Dermis microvascular lymphatic vessel endothelial cell (primary cell): ENCODE results near the gene SPRED1. TPM values are rescaled to one million over a fixed set of nuclear protein-coding genes. Genes with fewer than 3 reads are reported as not detected.

ENCODE experiments used
- DNase-seq, 2 donors: peaks; one replicate each; pipeline versions ENCODE4 v3.0.0 to v3.0.0-alpha.2; 2010; ENCODE audit warnings: low read depth in 2 of 2
- total RNA-seq: library from RNA; depleted of rRNA; stranded (reverse); fragments of >200 nt; gene quantifications from 2 replicates; pipeline ENCODE4 v1.2.1, GENCODE V29; 2014

The SPRED1 gene
- total RNA-seq, 1 donor from 2014 or later, result 15.8 TPM

GRCh38 chr15:38354315-38354929 is 101.8 kb downstream of the SPRED1 start:
- DNase-seq, result peak; percentile 73 to 82

- no peak for DNase-seq
Measured at GRCh38 chr15:38362355-38362754, 109.7 kb downstream of the SPRED1 start.

- DNase-seq, result no peak
Measured at GRCh38 chr15:38367476-38367875, 114.8 kb downstream of the SPRED1 start.

- DNase-seq, result no peak
Measured at GRCh38 chr15:38369936-38370478, 117.4 kb downstream of the SPRED1 start.

- no peak for DNase-seq
Measured at GRCh38 chr15:38373016-38373415, 120.4 kb downstream of the SPRED1 start.

GRCh38 chr15:38374029-38374428 is 121.4 kb downstream of the SPRED1 start:
- no peak for DNase-seq

- DNase-seq, result no peak
Measured at GRCh38 chr15:38374556-38374955, 121.9 kb downstream of the SPRED1 start.

- no peak for DNase-seq
Measured at GRCh38 chr15:38376081-38376480, 123.4 kb downstream of the SPRED1 start.

GRCh38 chr15:38377636-38378035 is 125.0 kb downstream of the SPRED1 start:
- peak in 1 of 2 donors; percentile 49 for DNase-seq

- DNase-seq, result peak; percentile 4 to 95
Measured at GRCh38 chr15:38378161-38378560, 125.5 kb downstream of the SPRED1 start.

- DNase-seq, result peak; percentile 53 to 71
Measured at GRCh38 chr15:38389924-38390542, 137.4 kb downstream of the SPRED1 start.

- DNase-seq, result no peak
Measured at GRCh38 chr15:38391191-38391590, 138.6 kb downstream of the SPRED1 start.

- peak in 1 of 2 donors; percentile 88 for DNase-seq
Measured at GRCh38 chr15:38398134-38398533, 145.5 kb downstream of the SPRED1 start.

GRCh38 chr15:38401106-38401505 is 148.5 kb downstream of the SPRED1 start:
- DNase-seq, result no peak

GRCh38 chr15:38401701-38402100 is 149.1 kb downstream of the SPRED1 start:
- no peak for DNase-seq

- no peak for DNase-seq
Measured at GRCh38 chr15:38406436-38406835, 153.8 kb downstream of the SPRED1 start.

Other genes with a start within 250 kb of the SPRED1 start
- gene FAM98B, start 201.3 kb downstream of the SPRED1 start, total RNA-seq, result 4.9 and 5.9 TPM in 2 replicates